Uterus (tissue), 2 donors: ENCODE data around the gene SCARF2.

Source experiments
- CTCF ChIP-seq, 4 experiments: fragments of 200-600 bp in 2 of 4; fragments of 450-650 bp in 2 of 4; sonication (generic) in 2 of 4; IDR thresholded peaks; one replicate each; pipeline ENCODE4 v1.5.1; 2016 to 2019; ENCODE audit warnings: antibody characterized with exemption in 4 of 4, mild to moderate bottlenecking in 2 of 4, moderate library complexity in 1 of 4
- POLR2A ChIP-seq, 2 donors: fragments of 450-650 bp; IDR thresholded peaks; one replicate each; pipeline ENCODE4 v1.6.1; 2016; ENCODE audit warnings: antibody characterized with exemption in 2 of 2, mild to moderate bottlenecking in 1 of 2, moderate library complexity in 1 of 2

GRCh38 chr22:20479612-20480196 lies 42.1 kb upstream of the SCARF2 start:
- TF ChIP-seq POLR2A (IDR thresholded peaks at IDR 0.05), result no peak
- TF ChIP-seq CTCF (IDR thresholded peaks at IDR 0.05), result no peak
